Kidney (tissue), 22 donors: ENCODE data around the gene TRAF4. TPM values are rescaled to one million over a fixed set of nuclear protein-coding genes. Genes with fewer than 3 reads are reported as not detected.

Experiments used
- DNase-seq, 5 donors: peaks; one replicate each; pipeline ENCODE4 v3.0.0-alpha.2; 2013 to 2020
- FAIRE-seq: peaks from 2 replicates; lab custom pipeline; 2012; peaks lifted over from hg19 to GRCh38; lab: Jason Lieb, UNC
- H3K27ac ChIP-seq, 2 donors: one replicate each; pipeline ENCODE4 v1.7.0; 2013; ENCODE audit warnings: low read depth in 2 of 2, low read length in 2 of 2, inconsistent platforms in 1 of 2
- H3K27me3 ChIP-seq: one replicate; pipeline ENCODE4 v1.7.1; 2013; ENCODE audit warnings: low read length, inconsistent platforms; ENCODE audit not compliant: control insufficient read depth, insufficient read depth
- H3K36me3 ChIP-seq, 3 donors: one replicate each; pipeline versions ENCODE4 v1.7.0 to v1.7.1; 2013; ENCODE audit warnings: low read length in 3 of 3, control low read depth in 1 of 3, inconsistent platforms in 1 of 3; ENCODE audit not compliant: insufficient read depth in 3 of 3, control insufficient read depth in 2 of 3
- H3K4me1 ChIP-seq, 3 donors: one replicate each; pipeline versions ENCODE4 v1.7.0 to v1.7.1; 2013; ENCODE audit warnings: low read length in 3 of 3, inconsistent platforms in 1 of 3, low read depth in 1 of 3; ENCODE audit not compliant: control insufficient read depth in 2 of 3, insufficient read depth in 2 of 3
- H3K4me3 ChIP-seq, 3 donors: one replicate each; pipeline versions ENCODE4 v1.7.0 to v1.8.1; 2013; ENCODE audit warnings: low read length in 3 of 3, control low read depth in 1 of 3, inconsistent platforms in 1 of 3
- H3K9ac ChIP-seq, 3 donors: one replicate each; pipeline versions ENCODE4 v1.7.0 to v1.7.1; 2013; ENCODE audit warnings: low read length in 3 of 3, control low read depth in 1 of 3, inconsistent platforms in 1 of 3
- H3K9me3 ChIP-seq, 3 donors: one replicate each; pipeline versions ENCODE4 v1.7.0 to v1.7.1; 2013; ENCODE audit warnings: low read length in 3 of 3, control low read depth in 1 of 3, inconsistent platforms in 1 of 3; ENCODE audit not compliant: control insufficient read depth in 2 of 3, insufficient read depth in 1 of 3
- CTCF ChIP-seq: IDR thresholded peaks from 3 replicates; pipeline ENCODE4 v1.5.1; 2012; ENCODE audit warnings: mild to moderate bottlenecking, moderate library complexity, borderline replicate concordance; ENCODE audit not compliant: insufficient read depth; ENCODE audit errors: extremely low read depth
- intact Hi-C: fragments of 100-400 bp; cut with DNase I; formaldehyde crosslinking; loops from one replicate; pipeline ENCODE4 v1.11.1; 2022
- long read RNA-seq, 10 donors: library from polyadenylated mRNA in 1 of 10; unstranded in 1 of 10; transcript quantifications; one replicate each; pipeline ENCODE4 v2.0.0 and lab custom pipeline, GENCODE V29; 2021 to 2026
- polyA plus RNA-seq: library from polyadenylated mRNA; stranded (reverse); fragments of 350-450 nt; fragmentation: Illumina TruSeq; extraction: RNeasy Lipid Tissue Mini Kit (QIAGEN cat#74804); gene quantifications from one replicate; pipeline ENCODE4 v1.2.3, GENCODE V29; 2014; ENCODE audit warnings: low read depth, low replicate concordance; ENCODE audit not compliant: insufficient read depth
- total RNA-seq: library from RNA; stranded (reverse); fragmentation: NEBNext Ultra II Directional; extraction: Animal tissue kit (Norgen Biotek cat#: 25700); gene quantifications from one replicate; pipeline ENCODE4 v1.2.1, GENCODE V29; 2021
- donor health status: control.
- donor health status: control.
- donor health status: control.
- donor health status: control.
- donor health status: control.
- donor health status: DM: yes; HTN: yes; CAD: no.
- donor health status: Normal renal cell carcinoma (clear cell type).

The TRAF4 gene
- total RNA-seq = 118 TPM
- 53.4 TPM for polyA plus RNA-seq
- long read RNA-seq, donor 1, transcript TRAF4-201 (7 exons, 2,923 nt) = major isoform, 10 of 11 reads
- long read RNA-seq, donor 1, partial matches to known transcripts = 0 of 11 reads
- long read RNA-seq, donor 1, other reads (novel, unspliced or antisense) = 0 of 11 reads
- long read RNA-seq, donor 2, transcript TRAF4-201 (7 exons, 2,923 nt) = major isoform, 22 of 23 reads
- long read RNA-seq, donor 2, partial matches to known transcripts = 0 of 23 reads
- long read RNA-seq, donor 2, other reads (novel, unspliced or antisense) = 0 of 23 reads
- long read RNA-seq, donor 3, transcript TRAF4-201 (7 exons, 2,923 nt) = major isoform, 21 of 25 reads
- long read RNA-seq, donor 3, partial matches to known transcripts = 0 of 25 reads
- long read RNA-seq, donor 3, other reads (novel, unspliced or antisense) = 0 of 25 reads
- long read RNA-seq, donor 4, transcript TRAF4-201 (7 exons, 2,923 nt) = major isoform, 17 of 19 reads
- long read RNA-seq, donor 4, partial matches to known transcripts = 0 of 19 reads
- long read RNA-seq, donor 4, other reads (novel, unspliced or antisense) = 0 of 19 reads
- long read RNA-seq, donor 5 = 0 reads
- long read RNA-seq, donor 6, transcript TRAF4-201 (7 exons, 2,923 nt) = major isoform, 16 of 17 reads
- long read RNA-seq, donor 6, partial matches to known transcripts = 0 of 17 reads
- long read RNA-seq, donor 6, other reads (novel, unspliced or antisense) = 0 of 17 reads
- long read RNA-seq, donor 7, transcript TRAF4-201 (7 exons, 2,923 nt) = major isoform, 16 of 40 reads
- long read RNA-seq, donor 7, partial matches to known transcripts = 1 of 40 reads
- long read RNA-seq, donor 7, other reads (novel, unspliced or antisense) = 21 of 40 reads
- long read RNA-seq, donor 8, transcript TRAF4-201 (7 exons, 2,923 nt) = major isoform, 25 of 27 reads
- long read RNA-seq, donor 8, partial matches to known transcripts = 0 of 27 reads
- long read RNA-seq, donor 8, other reads (novel, unspliced or antisense) = 0 of 27 reads
- long read RNA-seq, donor 9, transcript TRAF4-201 (7 exons, 2,923 nt) = major isoform, 10 of 11 reads
- long read RNA-seq, donor 9, partial matches to known transcripts = 0 of 11 reads
- long read RNA-seq, donor 9, other reads (novel, unspliced or antisense) = 0 of 11 reads
- long read RNA-seq, donor 10, transcript TRAF4-201 (7 exons, 2,923 nt) = major isoform, 7 of 8 reads
- long read RNA-seq, donor 10, partial matches to known transcripts = 0 of 8 reads
- long read RNA-seq, donor 10, other reads (novel, unspliced or antisense) = 0 of 8 reads

- Histone ChIP-seq H3K36me3 (peaks cover 4 to 14% (median 5%) of the 10 kb centered on the region in 3 donors), H3K4me1 (peaks cover 0 to 37% (median 28%) of the 10 kb centered on the region in 3 donors), H3K27me3 (no peaks in the 10 kb centered on the region), H3K4me3 (peak within 1 kb of the TSS; percentile 92 to 97 (median 96)), H3K9me3 (no peaks in the 10 kb centered on the region), H3K9ac (peak within 1 kb of the TSS; percentile 92 to 98 (median 98)), H3K27ac (peak within 1 kb of the TSS; percentile 95 to 96)
- DNase-seq = peak; percentile 86 to 96 (median 93)
- no peak for FAIRE-seq
- peak; percentile 25 for TF ChIP-seq CTCF
- intact Hi-C loops = no loop called here
Measured at GRCh38 chr17:28743243-28744103, at the start of gene TRAF4. Gene TRAF4 (plus strand): TSS chr17:28744011. CDS start chr17:28744113, 102 bp downstream.

GRCh38 chr17:28698253-28698941, 45.4 kb upstream of the TRAF4 start:
- FAIRE-seq (no peak), DNase-seq (peak in 4 of 5 donors; percentile 6 to 72 (median 36))
- H3K4me1 ChIP-seq = peaks cover 0 to 10% (median 3%) of the 10 kb centered on the region in 3 donors
- no peak for TF ChIP-seq CTCF
- H3K27me3 ChIP-seq = no peaks in the 10 kb centered on the region
- intact Hi-C loops = no loop called here
- peak overlapping the region in 1 of 2 donors; percentile 7 for H3K27ac ChIP-seq
- H3K4me3 ChIP-seq = no peak overlapping the region
- no peak overlapping the region for H3K9ac ChIP-seq
- H3K9me3 ChIP-seq = no peaks in the 10 kb centered on the region
- H3K36me3 ChIP-seq = peaks cover 2 to 86% (median 80%) of the 10 kb centered on the region in 3 donors
